Measurements from ENCODE around the gene MSRB1. TPM values are rescaled to one million over a fixed set of nuclear protein-coding genes. Genes with fewer than 3 reads are reported as not detected.

MSRB1 gene
- total RNA-seq, 2 donors from 2014 or later, result 20.6 to 23.5 TPM

- H3K4me1 ChIP-seq (ENCODE audit: control insufficient read depth, insufficient read depth, low read length), result no peaks in the 10 kb centered on the region
- peak within 1 kb of the TSS; percentile 82 for H3K4me3 ChIP-seq (ENCODE audit: low read length)
- peak within 1 kb of the TSS; percentile 80 for H3K9ac ChIP-seq (ENCODE audit: extremely low read depth, low read length, poor library complexity, severe bottlenecking)
- no peaks in the 10 kb centered on the region for H3K9me3 ChIP-seq (ENCODE audit: control insufficient read depth, low read length)
- Mint-ChIP-seq H3K4me3 (peak within 1 kb of the TSS; percentile 81), H3K36me3 (ENCODE audit: low read depth) (peaks cover 10% of the 10 kb centered on the region), H3K27ac (peak within 1 kb of the TSS; percentile 89), H3K27me3 (ENCODE audit: insufficient read depth) (peaks cover 49% of the 10 kb centered on the region), H3K4me1 (peaks cover 5% of the 10 kb centered on the region), H3K9me3 (no peaks in the 10 kb centered on the region)
- H3K36me3 ChIP-seq (ENCODE audit: control insufficient read depth, insufficient read depth, low read length), result peaks cover 23% of the 10 kb centered on the region
- 0 to 1% methylated on average over 55 to 109 of the region's 109 CpGs for WGBS, 2 experiments (ENCODE audit: insufficient coverage in 1 of 2, insufficient read length in 1 of 2)
- peak within 1 kb of the TSS; percentile 97 for H3K27ac ChIP-seq (ENCODE audit: low read depth, low read length)
- peak; percentile 67 for TF ChIP-seq CTCF (conservative IDR thresholded peaks at IDR 0.05)
- peak; percentile 98 for DNase-seq
- H3K27me3 ChIP-seq (ENCODE audit: control insufficient read depth, insufficient read depth, low read length, poor library complexity, severe bottlenecking), result peaks cover 56% of the 10 kb centered on the region
These were observed 40.7 kb upstream of the MSRB1 start, which contains the start of gene GFER for GRCh38 chr16:1983544-1984346. Gene GFER (plus strand): TSS chr16:1984193. CDS start chr16:1984219, 26 bp downstream.

- Mint-ChIP-seq H3K9me3 (no peaks in the 10 kb centered on the region), H3K4me3 (peak overlapping the region; percentile 81), H3K27ac (no peak overlapping the region), H3K4me1 (peaks cover 5% of the 10 kb centered on the region), H3K36me3 (ENCODE audit: low read depth) (peaks cover 10% of the 10 kb centered on the region), H3K27me3 (ENCODE audit: insufficient read depth) (peaks cover 43% of the 10 kb centered on the region)
- Histone ChIP-seq H3K9ac (ENCODE audit: extremely low read depth, low read length, poor library complexity, severe bottlenecking) (no peak overlapping the region), H3K27ac (ENCODE audit: low read depth, low read length) (peak overlapping the region; percentile 97), H3K4me3 (ENCODE audit: low read length) (peak overlapping the region; percentile 82), H3K27me3 (ENCODE audit: control insufficient read depth, insufficient read depth, low read length, poor library complexity, severe bottlenecking) (peaks cover 52% of the 10 kb centered on the region), H3K9me3 (ENCODE audit: control insufficient read depth, low read length) (no peaks in the 10 kb centered on the region), H3K4me1 (ENCODE audit: control insufficient read depth, insufficient read depth, low read length) (no peaks in the 10 kb centered on the region), H3K36me3 (ENCODE audit: control insufficient read depth, insufficient read depth, low read length) (peaks cover 29% of the 10 kb centered on the region)
- no peak for TF ChIP-seq CTCF (conservative IDR thresholded peaks at IDR 0.05)
- 40% methylated on average over 12 to 19 of the region's 19 CpGs for WGBS, 2 experiments (ENCODE audit: insufficient coverage in 1 of 2, insufficient read length in 1 of 2)
- no peak for DNase-seq
These were observed 40.1 kb upstream of the MSRB1 start for GRCh38 chr16:1982991-1983543.

- H3K27ac Mint-ChIP-seq, result no peak overlapping the region
- peaks cover 41% of the 10 kb centered on the region for H3K27me3 Mint-ChIP-seq (ENCODE audit: insufficient read depth)
- DNase-seq, result no peak
- peaks cover 5% of the 10 kb centered on the region for H3K4me1 Mint-ChIP-seq
- peaks cover 29% of the 10 kb centered on the region for H3K36me3 ChIP-seq (ENCODE audit: control insufficient read depth, insufficient read depth, low read length)
- H3K27me3 ChIP-seq (ENCODE audit: control insufficient read depth, insufficient read depth, low read length, poor library complexity, severe bottlenecking), result peaks cover 47% of the 10 kb centered on the region
- no peak overlapping the region for H3K4me3 Mint-ChIP-seq
- no peak overlapping the region for H3K9ac ChIP-seq (ENCODE audit: extremely low read depth, low read length, poor library complexity, severe bottlenecking)
- no peaks in the 10 kb centered on the region for H3K4me1 ChIP-seq (ENCODE audit: control insufficient read depth, insufficient read depth, low read length)
- peaks cover 9% of the 10 kb centered on the region for H3K36me3 Mint-ChIP-seq (ENCODE audit: low read depth)
- H3K27ac ChIP-seq (ENCODE audit: low read depth, low read length), result peak overlapping the region; percentile 12
- TF ChIP-seq CTCF (conservative IDR thresholded peaks at IDR 0.05), result no peak
- H3K9me3 ChIP-seq (ENCODE audit: control insufficient read depth, low read length), result no peaks in the 10 kb centered on the region
- H3K9me3 Mint-ChIP-seq, result no peaks in the 10 kb centered on the region
- H3K4me3 ChIP-seq (ENCODE audit: low read length), result no peak overlapping the region
- WGBS, 2 experiments (ENCODE audit: insufficient coverage in 1 of 2, insufficient read length in 1 of 2), result 77 to 81% methylated on average over 5 of the region's 5 CpGs
These were observed 39.0 kb upstream of the MSRB1 start for GRCh38 chr16:1982013-1982433.

Measured in endodermal cell (in vitro differentiated cells).